Measurements from ENCODE around the gene DNAL4. TPM values are rescaled to one million over a fixed set of nuclear protein-coding genes. Genes with fewer than 3 reads are reported as not detected.

DNAL4 gene
- total and polyA plus RNA-seq, 2 of the 4 experiments (the other 2 are of a cell fraction) = 6.1 to 12.1 TPM

GRCh38 chr22:38750104-38750503 lies 43.8 kb downstream of the DNAL4 start:
- H4K91ac ChIP-seq (ENCODE audit: insufficient read depth, low read depth, low read length) = no peak overlapping the region
- BruUV-seq (replicated peaks) = no TSS peak
- H3K9me3 ChIP-seq (ENCODE audit: control insufficient read depth, insufficient read depth, low read length) = no peaks in the 10 kb centered on the region
- no peak overlapping the region for H3K27ac ChIP-seq (ENCODE audit: insufficient read depth, low read length)
- H3K9me1 ChIP-seq (ENCODE audit: insufficient read depth, low read length) = peaks cover 7% of the 10 kb centered on the region; the same call in 1 of the 2 replicates
- H4K8ac ChIP-seq (ENCODE audit: low read depth in 2 of 2, low read length in 2 of 2) = no peak overlapping the region
- H3K27me3 ChIP-seq (ENCODE audit: control insufficient read depth, insufficient read depth, low read length) = no peaks in the 10 kb centered on the region
- H4K20me1 ChIP-seq (ENCODE audit: insufficient read depth, low read length) = peaks cover 2% of the 10 kb centered on the region; the same call in 1 of the 2 replicates
- WGBS, 2 experiments (ENCODE audit: extremely low coverage in 2 of 2, insufficient read length in 1 of 2) = no CpG with 5 or more reads among the region's 14 CpGs
- H3K4ac ChIP-seq (ENCODE audit: low read depth, low read length) = no peak overlapping the region
- peaks cover 10% of the 10 kb centered on the region for H3K4me1 ChIP-seq (ENCODE audit: control insufficient read depth, insufficient read depth, low read length)
- H2BK120ac ChIP-seq (ENCODE audit: low read depth, low read length) = no peak overlapping the region
- H4K5ac ChIP-seq (ENCODE audit: low read depth, low read length) = no peak overlapping the region
- in situ Hi-C loops (cut with MboI; ENCODE audit: low sequenced_read_pairs) (no loop called here), intact Hi-C loops (cut with micrococcal nuclease) (no loop called here), dilution Hi-C loops (cut with HindIII; ENCODE audit: low sequenced_read_pairs, unreplicated experiment) (no loop called here)
- H2AFZ ChIP-seq (replicated peaks; ENCODE audit: low read length, poor library complexity) = no peak overlapping the region
- no peak overlapping the region for H3K9ac ChIP-seq (ENCODE audit: low read depth, low read length)
- no peak for ATAC-seq (ENCODE audit: low read depth)
- peaks cover 23 to 66% of the 10 kb centered on the region in 2 experiments for H3K79me1 ChIP-seq (ENCODE audit: low read depth in 1 of 2, low read length in 2 of 2)
- DNase-seq = no peak
- no peak overlapping the region for H2BK15ac ChIP-seq (ENCODE audit: low read depth, low read length)
- H3K4me3 ChIP-seq (ENCODE audit: insufficient read depth, low read depth, low read length) = no peak overlapping the region
- H2BK5ac ChIP-seq (ENCODE audit: low read depth, low read length, poor library complexity, severe bottlenecking) = no peak overlapping the region
- H3K18ac ChIP-seq (ENCODE audit: low read depth, low read length) = no peak overlapping the region
- no peak overlapping the region for H2AK9ac ChIP-seq (replicated peaks; ENCODE audit: low read depth, low read length, poor library complexity)
- POLR2A ChIA-PET (ENCODE audit: unreplicated experiment) = no interaction called here
- no peak overlapping the region for H3K4me2 ChIP-seq (ENCODE audit: low read depth, low read length)
- no peak overlapping the region for H2AK5ac ChIP-seq (ENCODE audit: low read depth, low read length)
- no peak overlapping the region for H3K14ac ChIP-seq (replicated peaks; ENCODE audit: low read depth, low read length)
- H3K23ac ChIP-seq (ENCODE audit: low read depth, low read length) = no peak overlapping the region
- no peak for TF ChIP-seq MAZ (IDR thresholded peaks at IDR 0.05; ENCODE audit: borderline replicate concordance, low read depth, low read length)
- no peak for TF ChIP-seq RCOR1 (IDR thresholded peaks at IDR 0.05; ENCODE audit: insufficient replicate concordance, low read length)
- no peak for TF ChIP-seq RFX5 (IDR thresholded peaks at IDR 0.05; ENCODE audit: low read depth, low read length)
- TF ChIP-seq MAFK (IDR thresholded peaks at IDR 0.05; ENCODE audit: low read depth, low read length) = no peak
- TF ChIP-seq BHLHE40 (IDR thresholded peaks at IDR 0.05; ENCODE audit: low read depth, low read length) = no peak
- TF ChIP-seq CHD1 (IDR thresholded peaks at IDR 0.05; ENCODE audit: low read depth, low read length) = no peak
- TF ChIP-seq USF2 (IDR thresholded peaks at IDR 0.05; ENCODE audit: low read depth, low read length) = no peak
- no peak for TF ChIP-seq CEBPB (IDR thresholded peaks at IDR 0.05; ENCODE audit: low read depth, low read length)
- TF ChIP-seq, protein P1, sequence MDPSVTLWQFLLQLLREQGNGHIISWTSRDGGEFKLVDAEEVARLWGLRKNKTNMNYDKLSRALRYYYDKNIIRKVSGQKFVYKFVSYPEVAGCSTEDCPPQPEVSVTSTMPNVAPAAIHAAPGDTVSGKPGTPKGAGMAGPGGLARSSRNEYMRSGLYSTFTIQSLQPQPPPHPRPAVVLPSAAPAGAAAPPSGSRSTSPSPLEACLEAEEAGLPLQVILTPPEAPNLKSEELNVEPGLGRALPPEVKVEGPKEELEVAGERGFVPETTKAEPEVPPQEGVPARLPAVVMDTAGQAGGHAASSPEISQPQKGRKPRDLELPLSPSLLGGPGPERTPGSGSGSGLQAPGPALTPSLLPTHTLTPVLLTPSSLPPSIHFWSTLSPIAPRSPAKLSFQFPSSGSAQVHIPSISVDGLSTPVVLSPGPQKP (IDR thresholded peaks at IDR 0.05; ENCODE audit: borderline replicate concordance, low read depth, low read length) = no peak
- TF ChIP-seq POLR2A (IDR thresholded peaks at IDR 0.05; ENCODE audit: low read depth, low read length) = no peak
- no peak for TF ChIP-seq RAD21 (IDR thresholded peaks at IDR 0.05; ENCODE audit: low read length)
- no peak for TF ChIP-seq MXI1 (IDR thresholded peaks at IDR 0.05; ENCODE audit: borderline replicate concordance, low read depth, low read length)
- no peak overlapping the region for H2BK20ac ChIP-seq (ENCODE audit: low read depth, low read length)
- H3K36me3 ChIP-seq (ENCODE audit: control insufficient read depth, insufficient read depth, low read length) = peaks cover 57% of the 10 kb centered on the region
- CTCF ChIA-PET = no interaction called here
- H3K56ac ChIP-seq (ENCODE audit: extremely low read depth, insufficient read depth, low read length) = no peak overlapping the region
